HepG2 (cell line): ENCODE data around the gene SLC2A8. TPM values are rescaled to one million over a fixed set of nuclear protein-coding genes. Genes with fewer than 3 reads are reported as not detected.
A peak's percentile ranks its signal among the peaks of the same experiment; 100 is the strongest.

Experiments used
- AHR ChIP-seq: IDR thresholded peaks from 2 replicates; pipeline ENCODE4 v1.6.1; 2018; ENCODE audit warnings: missing genetic modification reagents, missing compliant biosample characterization
- AKNA ChIP-seq: sonication (generic); formaldehyde crosslinking; IDR thresholded peaks from 2 replicates; pipeline ENCODE4 v1.4.0; 2020; ENCODE audit warnings: missing genetic modification reagents, borderline replicate concordance
- GFI1 ChIP-seq: sonication (generic); formaldehyde crosslinking; IDR thresholded peaks from 2 replicates; pipeline ENCODE4 v1.5.0; 2020; ENCODE audit warnings: missing genetic modification reagents, mild to moderate bottlenecking, borderline replicate concordance
- JARID2 ChIP-seq: sonication (generic); formaldehyde crosslinking; IDR thresholded peaks from 2 replicates; pipeline ENCODE4 v1.8.1; 2023; ENCODE audit warnings: missing genetic modification reagents, inconsistent platforms; ENCODE audit not compliant: insufficient replicate concordance
- JUNB ChIP-seq: sonication (generic); formaldehyde crosslinking; IDR thresholded peaks from 2 replicates; pipeline ENCODE4 v1.8.0; 2022; ENCODE audit warnings: missing genetic modification reagents, mild to moderate bottlenecking, borderline replicate concordance
- KLF16 ChIP-seq, 2 experiments: sonication (generic) in 1 of 2; formaldehyde crosslinking in 1 of 2; IDR thresholded peaks; 2 replicates each; pipeline versions ENCODE4 v1.6.1 to v1.8.0; 2016 to 2023; ENCODE audit warnings: missing genetic modification reagents in 2 of 2, missing compliant biosample characterization in 1 of 2
- POLR2A ChIP-seq, 2 experiments: IDR thresholded peaks; 2 replicates each; pipeline ENCODE4 v1.6.1; 2011; ENCODE audit warnings: low read depth in 2 of 2, low read length in 2 of 2, mild to moderate bottlenecking in 1 of 2, moderate library complexity in 1 of 2; ENCODE audit not compliant: insufficient read depth in 1 of 2
- RBFOX2 ChIP-seq: fragments of 200-400 bp; formaldehyde crosslinking; IDR thresholded peaks from 2 replicates; pipeline ENCODE4 v1.6.1; 2017; ENCODE audit warnings: low read depth, mild to moderate bottlenecking, low read length
- RBM22 ChIP-seq: fragments of 200-400 bp; formaldehyde crosslinking; optimal IDR thresholded peaks from 2 replicates; pipeline ENCODE3; 2017; ENCODE audit warnings: mild to moderate bottlenecking, low read length, moderate library complexity
- ZC3H13 ChIP-seq: sonication (generic); formaldehyde crosslinking; IDR thresholded peaks from 2 replicates; pipeline ENCODE4 v1.8.1; 2023; ENCODE audit warnings: mild to moderate bottlenecking, missing genetic modification reagents, moderate library complexity
- ZC3H4 ChIP-seq: sonication (generic); formaldehyde crosslinking; IDR thresholded peaks from 2 replicates; pipeline ENCODE4 v1.4.0; 2020; ENCODE audit warnings: missing genetic modification reagents, borderline replicate concordance
- ZGPAT ChIP-seq: IDR thresholded peaks from 2 replicates; pipeline ENCODE4 v1.6.1; 2016; ENCODE audit warnings: mild to moderate bottlenecking
- ZNF121 ChIP-seq: sonication (generic); formaldehyde crosslinking; IDR thresholded peaks from 2 replicates; pipeline ENCODE4 v1.5.0; 2020; ENCODE audit warnings: mild to moderate bottlenecking, missing genetic modification reagents
- ZNF784 ChIP-seq: sonication (generic); formaldehyde crosslinking; IDR thresholded peaks from 2 replicates; pipeline ENCODE4 v1.5.1; 2020; ENCODE audit warnings: missing genetic modification reagents, mild to moderate bottlenecking, borderline replicate concordance
- polyA plus RNA-seq, 8 experiments: library from polyadenylated mRNA; depleted of rRNA in 3 of 8; stranded (reverse) in 7 of 8; unstranded in 1 of 8; fragments of >200 nt; fragmentation: Illumina TruSeq in 4 of 8; extraction: Trizol in 4 of 8; gene quantifications; 2 replicates each; pipeline versions ENCODE4 v1.2.1 to v1.2.3, GENCODE V29; 2011 to 2016; ENCODE audit warnings: low read depth in 4 of 8, missing spikeins in 1 of 8, mixed read lengths in 1 of 8; ENCODE audit not compliant: insufficient read depth in 1 of 8
- total RNA-seq, 5 experiments: library from RNA; depleted of rRNA; stranded (reverse); fragments of >200 nt; fragmentation: Illumina TruSeq; extraction: Trizol; gene quantifications; 2 replicates each; pipeline ENCODE4 v1.2.3, GENCODE V29; 2016; ENCODE audit warnings: low read depth in 1 of 5

SLC2A8 gene
- total and polyA plus RNA-seq, 2 of the 13 experiments (the other 11 are each of a cell fraction or from before 2014, with no cell fraction given): 22.6 to 48.6 TPM

- no peak for TF ChIP-seq JARID2 (CRISPR knock-in tag)
- TF ChIP-seq JUNB (CRISPR knock-in tag): 0 out of 2 replicates have a peak, but pooled peaks have one; percentile 49
- TF ChIP-seq AKNA (CRISPR knock-in tag): no peak
- TF ChIP-seq KLF16 (CRISPR knock-in tag; IDR thresholded peaks at IDR 0.05): 0 out of 4 replicates have a peak, but pooled peaks of 1 of the 2 experiments have one; percentile 31
- peak; percentile 44; the same call in 1 of the 2 replicates for TF ChIP-seq ZC3H13 (CRISPR knock-in tag)
- peak; percentile 43 to 48; a peak in 3 of 4 replicates for TF ChIP-seq POLR2A (IDR thresholded peaks at IDR 0.05; ENCODE audit: insufficient read depth in 1 of 2, low read depth in 2 of 2, low read length in 2 of 2)
- TF ChIP-seq GFI1 (CRISPR knock-in tag): no peak
- TF ChIP-seq ZGPAT (CRISPR knock-in tag): 0 out of 2 replicates have a peak, but pooled peaks have one; percentile 18
- TF ChIP-seq ZC3H4: peak; percentile 41; the same call in 1 of the 2 replicates
- TF ChIP-seq ZNF784 (CRISPR knock-in tag): 0 out of 2 replicates have a peak, but pooled peaks have one; percentile 20
- 0 out of 2 replicates have a peak, but pooled peaks have one; percentile 51 for TF ChIP-seq AHR (CRISPR knock-in tag)
- peak; percentile 13 for TF ChIP-seq RBM22
- peak; percentile 69 for TF ChIP-seq RBFOX2
- TF ChIP-seq ZNF121: peak; percentile 89
Observed at GRCh38 chr9:127445851-127446712, 49.1 kb downstream of the SLC2A8 start (continued).
